Measurements from ENCODE around the gene STOX2. TPM values are rescaled to one million over a fixed set of nuclear protein-coding genes. Genes with fewer than 3 reads are reported as not detected.

Gene STOX2
- total RNA-seq, 4 donors from 2014 or later: 4.2 to 14.9 (median 10.9) TPM

- WGBS, 2 donors: 52 to 100% methylated on average over 1 of the region's 1 CpG
- TF ChIP-seq POLR2A (IDR thresholded peaks at IDR 0.05): no peak
- TF ChIP-seq CTCF (IDR thresholded peaks at IDR 0.05): no peak
- no peak overlapping the region for H3K4me3 ChIP-seq (ENCODE audit: low read depth, poor library complexity, severe bottlenecking)
- intact Hi-C loops (cut with DNase I; ENCODE audit: low total_unique reads): no loop called here
- DNase-seq (ENCODE audit: low spot score in 2 of 2): no peak
Measured at GRCh38 chr4:183961795-183962194, 56.7 kb downstream of the STOX2 start.

GRCh38 chr4:183962419-183962818 lies 57.3 kb downstream of the STOX2 start:
- WGBS, 2 donors: 80 to 84% methylated on average over 2 of the region's 2 CpGs
- H3K4me3 ChIP-seq (ENCODE audit: low read depth, poor library complexity, severe bottlenecking): no peak overlapping the region
- TF ChIP-seq CTCF (IDR thresholded peaks at IDR 0.05) (no peak), POLR2A (IDR thresholded peaks at IDR 0.05) (no peak)
- no peak for DNase-seq (ENCODE audit: low spot score in 2 of 2)
- intact Hi-C loops (cut with DNase I; ENCODE audit: low total_unique reads): no loop called here

GRCh38 chr4:183966371-183966770 lies 61.3 kb downstream of the STOX2 start:
- H3K4me3 ChIP-seq (ENCODE audit: low read depth, poor library complexity, severe bottlenecking): no peak overlapping the region
- DNase-seq (ENCODE audit: low spot score in 2 of 2): no peak
- TF ChIP-seq POLR2A (IDR thresholded peaks at IDR 0.05) (no peak), CTCF (IDR thresholded peaks at IDR 0.05) (no peak)
- intact Hi-C loops (cut with DNase I; ENCODE audit: low total_unique reads): loop anchor here (5.0 kb wide), 1 partner anchor 299 kb away; no protein-coding TSS in a partner anchor
- WGBS, 2 donors: 91 to 93% methylated on average over 8 of the region's 8 CpGs

- no peak for DNase-seq (ENCODE audit: low spot score in 2 of 2)
- no peak for TF ChIP-seq CTCF (IDR thresholded peaks at IDR 0.05)
- no peak for TF ChIP-seq POLR2A (IDR thresholded peaks at IDR 0.05)
- intact Hi-C loops (cut with DNase I; ENCODE audit: low total_unique reads): loop anchor here (5.0 kb wide), 1 partner anchor 300 kb away; no protein-coding TSS in a partner anchor
- 97% methylated on average over 11 of the region's 11 CpGs for WGBS, 2 donors
- H3K4me3 ChIP-seq (ENCODE audit: low read depth, poor library complexity, severe bottlenecking): no peak overlapping the region
Measured at GRCh38 chr4:183967266-183967665, 62.2 kb downstream of the STOX2 start.

- no peak overlapping the region for H3K4me3 ChIP-seq (ENCODE audit: low read depth, poor library complexity, severe bottlenecking)
- intact Hi-C loops (cut with DNase I; ENCODE audit: low total_unique reads): loop anchor here (5.0 kb wide), 1 partner anchor 301 kb away; no protein-coding TSS in a partner anchor
- DNase-seq (ENCODE audit: low spot score in 2 of 2): no peak
- WGBS, 2 donors: 60 to 68% methylated on average over 6 of the region's 6 CpGs
- no peak for TF ChIP-seq CTCF (IDR thresholded peaks at IDR 0.05)
- no peak for TF ChIP-seq POLR2A (IDR thresholded peaks at IDR 0.05)
Measured at GRCh38 chr4:183968502-183968901, 63.4 kb downstream of the STOX2 start.

- no peak overlapping the region for H3K4me3 ChIP-seq (ENCODE audit: low read depth, poor library complexity, severe bottlenecking)
- no peak for TF ChIP-seq POLR2A (IDR thresholded peaks at IDR 0.05)
- no peak for TF ChIP-seq CTCF (IDR thresholded peaks at IDR 0.05)
- 72 to 81% methylated on average over 5 of the region's 5 CpGs for whole genome bisulfite sequencing, 2 donors
- no peak for DNase-seq (ENCODE audit: low spot score in 2 of 2)
- intact Hi-C loops (cut with DNase I; ENCODE audit: low total_unique reads): loop anchor here (5.0 kb wide), 1 partner anchor 302 kb away; no protein-coding TSS in a partner anchor
Measured at GRCh38 chr4:183968931-183969330, 63.8 kb downstream of the STOX2 start.
